ENCODE results near the gene MOB4.
A peak's percentile ranks its signal among the peaks of the same experiment; 100 is the strongest.
"Not testable (repeated sequence)": the region's sequence is repeated elsewhere in the genome, so short reads cannot be mapped to it uniquely, and the experiment has no call there.

The MOB4 gene

DNA sequence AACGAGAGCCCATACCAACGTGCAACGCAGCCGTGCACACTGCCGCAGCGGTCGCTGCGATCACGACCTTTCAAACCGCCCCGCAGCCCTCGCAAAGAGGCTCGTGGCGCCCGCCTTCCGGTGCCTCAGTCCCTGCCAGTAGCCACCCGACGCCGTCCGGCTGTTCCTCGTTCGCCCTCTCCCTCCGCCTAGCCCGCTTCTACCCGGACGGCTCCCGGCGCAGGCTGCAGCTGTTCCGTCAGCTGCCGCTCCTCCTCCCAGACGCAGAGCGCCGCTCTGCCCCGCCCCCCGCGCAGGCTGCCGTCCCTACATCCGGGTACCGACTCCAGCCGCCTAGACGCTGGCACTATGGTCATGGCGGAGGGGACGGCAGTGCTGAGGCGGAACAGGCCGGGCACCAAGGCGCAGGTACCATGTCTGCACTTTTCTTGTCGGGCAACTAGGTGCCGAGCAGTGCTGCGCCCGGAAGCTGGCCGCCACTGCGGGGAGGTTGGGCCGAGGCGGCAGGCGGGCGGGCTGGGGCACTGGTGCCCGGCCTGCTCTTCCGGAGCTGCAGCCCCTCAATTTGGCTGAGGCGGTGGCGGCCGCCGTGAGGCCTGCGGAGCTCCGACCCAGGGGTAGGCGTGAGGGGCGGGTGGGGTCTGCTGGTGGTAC, at the start of gene MOB4:
Gene MOB4 (plus strand): TSS at position 328 of the 654 bp plus-strand sequence. CDS start 21 bp downstream, at position 349.
- DNase-seq (ENCODE audit: low read depth) = peak; percentile 91

DNA sequence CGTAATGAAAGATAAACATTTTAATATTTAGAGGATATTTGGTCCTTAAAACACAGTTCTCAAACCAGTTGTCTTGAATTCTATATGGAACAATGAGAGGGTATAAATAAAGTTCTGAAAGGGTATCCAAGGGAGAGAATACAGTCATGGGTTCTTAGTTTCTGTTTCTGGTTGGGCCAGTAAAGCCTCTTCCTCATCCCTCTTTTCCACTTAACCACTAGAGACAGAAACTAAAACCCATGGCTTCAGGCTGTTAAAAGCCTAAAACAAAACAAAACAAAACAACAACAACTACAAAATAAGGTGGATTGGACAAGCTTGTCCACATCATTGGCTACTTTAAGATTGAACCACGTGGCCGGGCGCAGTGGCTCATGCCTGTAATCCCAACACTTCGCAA, 43.7 kb upstream of the MOB4 start:
- DNase-seq (ENCODE audit: low read depth) = no peak

DNA sequence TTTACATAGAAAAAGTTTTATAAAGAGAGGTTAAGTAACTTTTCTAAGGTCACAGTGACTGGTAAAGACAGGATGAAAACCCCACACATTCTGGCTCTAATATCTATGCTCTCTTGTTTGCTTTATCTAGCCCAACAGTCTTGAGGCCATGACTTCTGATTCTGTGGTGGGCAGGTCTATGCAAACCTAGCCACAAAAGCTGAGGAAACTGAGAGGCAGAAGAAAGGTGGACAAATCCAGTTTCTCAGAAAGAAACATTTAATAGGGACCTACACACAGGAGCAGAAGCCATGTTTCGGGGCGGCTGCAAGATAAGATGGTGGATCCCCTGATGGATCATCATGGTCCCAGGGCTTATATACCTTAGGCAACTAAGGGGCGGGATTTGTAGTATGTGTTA, 38.1 kb upstream of the MOB4 start:
- no peak for DNase-seq (ENCODE audit: low read depth)

DNA sequence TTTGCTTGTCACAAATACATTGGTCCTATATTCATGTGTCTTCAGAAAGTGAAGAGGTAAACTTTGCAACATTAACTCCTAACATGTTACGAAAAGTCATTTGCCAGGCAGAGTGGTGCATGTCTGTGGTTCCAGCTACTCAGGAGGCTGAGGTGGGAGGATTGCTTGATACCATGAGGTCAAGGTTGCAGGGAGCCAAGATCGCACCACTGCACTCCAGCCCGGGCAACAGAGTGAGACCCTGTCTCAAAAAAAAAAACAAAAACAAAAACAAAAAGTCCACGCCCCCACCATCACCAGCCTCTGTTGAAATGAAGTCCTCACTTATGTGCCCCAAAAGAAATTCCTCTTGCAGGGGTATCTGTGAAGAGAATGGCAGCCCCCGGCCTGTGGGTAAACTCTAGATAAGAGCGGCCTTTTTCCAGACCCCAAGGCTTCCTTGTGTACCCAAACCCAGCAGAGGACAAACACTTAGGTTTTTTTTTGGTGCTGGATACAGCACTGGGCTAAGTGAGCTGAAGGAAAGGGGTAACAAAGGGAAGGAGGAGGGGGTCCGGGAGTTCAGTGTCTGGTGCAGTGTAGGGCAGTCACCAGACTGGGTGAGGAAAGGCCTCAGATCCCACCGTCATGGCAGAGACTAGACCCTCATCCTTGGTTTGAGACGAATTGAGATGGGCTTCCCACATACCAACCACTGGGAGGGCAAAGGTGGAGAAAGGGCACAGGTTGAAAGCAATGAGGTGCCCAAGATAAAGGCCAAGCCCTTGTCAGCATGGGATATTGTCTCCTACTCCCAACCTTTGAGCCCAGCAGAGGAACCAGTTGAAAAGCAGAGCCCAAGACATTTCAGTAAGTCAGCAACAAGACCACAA, 35.5 kb upstream of the MOB4 start:
- no peak for DNase-seq (ENCODE audit: low read depth)

DNA sequence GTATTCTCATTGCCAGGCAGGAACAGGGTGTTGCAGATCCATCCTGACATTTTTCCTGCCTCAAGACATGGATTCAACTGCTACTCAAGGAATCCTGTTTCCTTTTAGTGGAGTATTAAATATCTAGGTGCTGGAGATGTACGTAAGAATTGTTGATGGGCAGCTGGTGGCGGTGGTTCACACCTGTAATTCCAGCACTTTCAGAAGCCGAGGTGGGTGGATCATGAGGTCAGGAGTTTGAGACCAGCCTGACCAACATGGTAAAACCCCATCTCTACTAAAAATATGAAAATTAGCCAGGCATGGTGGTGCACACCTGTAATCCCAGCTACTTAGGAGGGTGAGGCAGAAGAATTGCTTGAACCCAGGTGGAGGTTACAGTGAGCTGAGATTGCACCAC, 31.6 kb upstream of the MOB4 start:
- DNase-seq (ENCODE audit: low read depth) = not testable (repeated sequence)

DNA sequence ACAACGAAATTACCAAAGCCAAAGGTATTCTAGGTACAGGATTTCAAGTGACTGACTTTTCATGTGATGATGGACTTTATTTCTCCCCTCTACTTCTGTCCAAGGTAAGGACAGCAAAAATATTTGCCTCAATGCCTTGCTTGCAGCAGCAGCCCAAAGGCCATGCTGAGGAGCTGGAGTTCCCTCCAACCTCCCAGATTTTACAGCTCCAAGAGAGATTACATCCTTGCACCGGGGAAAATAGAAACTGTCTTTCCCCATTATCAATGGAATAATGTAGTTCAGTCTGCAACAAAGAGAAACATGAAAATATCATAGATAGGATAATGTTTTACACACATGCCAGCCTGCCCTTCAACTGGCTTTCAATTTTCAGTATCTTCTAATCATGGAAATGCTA, 29.7 kb upstream of the MOB4 start:
- no peak for DNase-seq (ENCODE audit: low read depth)

DNA sequence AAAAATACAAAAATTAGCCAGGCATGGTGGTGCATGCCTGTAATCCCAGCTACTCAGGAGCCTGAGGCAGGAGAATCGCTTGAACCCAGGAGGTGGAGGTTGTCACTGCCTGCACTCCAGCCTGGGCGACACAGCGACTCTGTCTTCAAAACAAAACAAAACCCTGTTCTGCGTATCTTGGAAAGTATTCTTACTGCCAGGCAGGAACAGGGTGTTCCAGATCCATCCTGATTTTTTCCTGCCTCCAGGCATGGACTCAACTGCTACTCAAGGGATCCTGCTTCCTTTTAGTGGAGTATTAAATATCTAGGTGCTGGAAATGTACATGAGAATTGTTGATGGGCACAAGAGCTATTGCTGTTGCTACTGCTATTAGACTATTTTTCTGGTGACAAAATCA, 28.5 kb upstream of the MOB4 start:
- DNase-seq (ENCODE audit: low read depth) = no peak

DNA sequence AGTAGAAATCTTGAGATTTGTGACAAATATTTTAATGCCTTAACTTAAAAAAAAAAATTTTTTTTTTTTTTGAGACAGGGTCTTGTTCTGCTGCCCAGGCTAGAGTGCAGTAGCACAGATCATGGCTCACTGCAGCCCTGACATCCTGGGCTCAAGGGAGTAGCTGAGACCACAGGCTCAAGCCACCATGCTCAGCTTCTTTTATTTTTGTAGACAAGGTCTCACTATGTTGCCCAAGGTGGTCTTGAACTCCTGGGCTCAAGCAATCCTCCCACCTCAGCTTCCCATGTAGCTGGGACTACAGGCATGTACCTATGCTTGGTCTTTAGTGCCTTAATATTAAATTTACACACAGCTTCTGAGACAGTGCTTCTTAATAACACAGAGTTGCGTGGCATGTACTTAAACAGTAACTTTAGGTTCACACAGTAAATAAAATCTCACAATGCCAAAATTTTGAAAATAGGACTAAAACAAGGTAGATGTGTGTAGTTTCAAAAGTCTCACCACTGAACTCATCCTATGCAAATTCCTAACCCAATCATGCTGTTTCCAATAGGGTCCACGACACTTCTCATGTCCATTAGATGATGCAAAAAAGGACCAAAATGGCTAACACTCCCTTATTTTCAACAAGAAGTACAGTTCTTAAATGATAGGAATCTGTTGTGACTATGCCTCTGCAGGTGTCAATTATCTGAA, 20.3 kb upstream of the MOB4 start:
- no peak for DNase-seq (ENCODE audit: low read depth)

DNA sequence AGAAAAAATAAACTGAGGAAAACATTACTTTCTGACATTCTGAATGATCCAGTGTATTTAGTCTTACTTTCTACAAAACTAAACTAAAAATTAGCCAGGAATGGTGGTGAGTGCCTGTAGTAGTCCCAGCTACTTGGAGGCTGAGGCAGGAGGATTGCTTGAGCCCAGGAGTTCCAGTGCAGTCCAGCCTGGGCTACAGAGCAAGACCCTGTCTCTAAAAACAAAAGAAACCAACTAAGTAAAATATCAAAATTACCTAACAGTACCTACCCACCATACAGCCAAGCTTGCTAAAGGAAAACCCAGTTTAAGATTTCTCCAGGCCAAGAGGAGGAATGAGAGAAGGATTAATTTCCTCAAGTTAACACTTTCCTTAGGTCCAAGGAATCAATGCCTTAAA, 19.2 kb upstream of the MOB4 start:
- DNase-seq (ENCODE audit: low read depth) = no peak

DNA sequence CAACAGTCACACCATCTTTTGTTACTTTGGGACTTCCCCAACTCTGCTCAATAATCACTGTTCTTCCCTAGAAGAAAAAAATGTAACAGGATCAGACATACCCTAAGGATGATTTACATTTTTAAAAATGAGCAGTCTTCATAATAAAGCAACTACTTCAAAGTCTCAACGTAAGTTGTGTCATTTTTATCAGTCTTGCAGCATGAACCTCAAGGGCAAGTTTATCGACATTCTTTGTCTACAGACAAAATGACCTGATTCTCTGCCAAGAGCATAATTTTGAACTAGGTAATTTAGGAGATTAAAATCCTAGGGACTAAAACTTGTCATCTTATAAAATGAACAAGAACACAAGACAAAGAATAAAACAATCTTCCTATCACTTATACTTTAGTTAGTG, 18.5 kb upstream of the MOB4 start:
- no peak for DNase-seq (ENCODE audit: low read depth)

DNA sequence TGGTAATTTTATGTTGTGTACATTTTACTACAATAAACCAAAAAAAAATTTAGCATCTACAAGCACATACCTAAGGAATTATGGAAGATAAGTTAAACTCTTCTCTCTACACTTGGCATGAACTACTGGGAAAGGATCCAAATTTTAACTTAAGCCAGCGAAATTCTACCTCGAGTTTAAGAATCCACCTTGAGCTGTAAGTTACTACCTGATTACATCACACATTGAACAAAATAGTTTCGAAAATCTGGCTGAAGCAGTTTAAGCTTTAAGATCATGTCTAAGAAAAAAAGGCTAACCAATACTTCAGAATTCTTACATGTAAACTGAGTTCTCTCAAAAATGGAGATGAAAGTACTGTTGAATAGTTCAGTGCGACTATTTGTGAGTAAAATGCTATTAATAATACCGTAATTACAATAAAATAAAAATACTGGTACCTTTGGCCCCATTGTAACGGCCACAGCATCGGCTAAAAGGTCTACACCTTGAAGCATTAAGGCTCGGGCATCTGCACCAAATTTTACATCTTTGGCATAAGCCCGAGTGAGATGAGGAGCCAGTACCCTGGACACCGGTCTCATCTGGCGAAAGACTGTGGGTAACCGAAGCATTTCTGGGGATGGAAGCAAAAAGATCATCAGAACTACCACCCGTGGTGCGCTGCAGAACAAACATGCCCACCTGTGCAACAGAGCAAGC, 17.5 kb upstream of the MOB4 start:
- DNase-seq (ENCODE audit: low read depth) = no peak

DNA sequence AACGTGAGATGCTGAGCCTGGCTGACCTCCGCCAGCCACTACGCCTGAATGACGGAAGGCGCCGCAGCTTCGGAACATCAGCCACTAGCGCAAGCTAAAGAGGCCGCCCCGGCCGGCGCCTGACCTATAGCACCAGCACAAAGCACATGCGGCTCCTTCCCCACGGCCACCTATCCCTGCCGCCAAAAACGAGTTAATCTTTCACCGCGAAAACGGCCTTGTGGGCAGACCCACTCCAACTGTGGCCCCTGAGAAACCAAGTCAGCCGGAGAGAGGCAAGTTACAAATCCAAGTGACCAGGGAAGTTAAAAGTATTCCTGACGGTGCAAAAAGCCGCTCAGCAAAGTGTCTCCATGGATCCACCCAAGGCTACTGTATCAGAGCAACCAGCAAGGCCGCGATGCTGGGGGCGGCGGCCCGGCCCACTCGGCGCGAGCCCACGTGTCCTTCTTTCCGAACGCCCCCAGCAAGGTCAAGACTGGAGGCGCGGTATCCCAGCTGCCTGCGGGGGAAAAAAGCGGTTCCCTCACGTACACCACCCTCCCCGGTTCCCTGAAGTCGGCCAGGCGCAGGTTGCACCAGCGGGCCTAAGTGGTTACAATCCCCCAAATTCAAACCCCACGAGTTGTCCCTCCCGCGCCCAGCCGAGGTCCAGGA, 16.8 kb upstream of the MOB4 start:
- peak; percentile 24 for DNase-seq (ENCODE audit: low read depth)

DNA sequence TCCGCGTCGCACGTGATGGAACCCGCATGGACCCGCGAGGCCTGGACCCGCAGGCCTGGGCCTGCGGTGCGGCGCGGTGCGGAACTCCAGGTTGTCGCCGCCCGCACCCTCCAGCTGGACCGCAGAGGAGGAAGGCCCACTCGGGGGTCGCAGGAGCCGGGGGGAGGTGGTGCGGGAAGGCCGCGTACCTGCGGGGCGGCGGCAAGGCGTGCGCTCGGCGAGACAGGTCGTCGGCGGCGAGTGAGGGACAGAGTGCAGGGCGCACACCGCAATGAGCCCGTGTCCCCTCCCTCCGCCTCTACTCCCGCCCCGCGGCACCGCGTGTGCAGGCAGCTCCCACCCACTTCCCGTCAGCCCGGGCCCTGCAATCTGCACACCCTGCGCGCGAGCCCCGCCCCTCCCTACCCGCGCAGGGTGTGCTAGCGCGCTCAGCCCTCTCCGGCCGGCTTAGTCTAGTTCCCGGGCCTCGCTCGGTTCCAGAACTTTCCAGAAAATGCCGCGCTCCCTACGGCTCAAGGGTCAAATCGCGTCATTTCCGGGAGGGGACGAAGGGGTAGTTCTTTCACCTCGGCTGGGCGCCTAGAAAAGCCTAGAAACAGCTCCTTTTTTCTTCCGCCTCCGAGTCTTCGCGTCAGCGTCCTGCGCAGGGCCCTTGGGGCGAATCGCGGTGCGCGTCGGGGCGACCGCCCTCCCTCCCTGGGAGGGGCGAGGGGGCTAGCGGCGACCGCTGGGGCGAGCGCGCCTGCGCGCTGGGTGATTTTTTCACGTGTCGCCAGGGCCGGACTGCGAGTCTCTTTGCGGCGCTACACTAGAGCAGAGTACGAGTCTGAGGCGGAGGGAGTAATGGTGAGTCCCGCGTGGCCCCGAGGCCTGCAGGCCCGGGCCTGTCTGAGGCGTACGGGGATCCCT, 16.0 kb upstream of the MOB4 start, which contains the start of the genes HSPD1 and HSPE1:
Gene HSPD1 (minus strand): TSS at position 247 of the 909 bp plus-strand sequence. CDS start 992 bp downstream, outside the sequence.
Gene HSPE1 (plus strand): TSS at position 786 of the 909 bp plus-strand sequence. CDS start 58 bp downstream, at position 844.
- peak; percentile 96 for DNase-seq (ENCODE audit: low read depth)

DNA sequence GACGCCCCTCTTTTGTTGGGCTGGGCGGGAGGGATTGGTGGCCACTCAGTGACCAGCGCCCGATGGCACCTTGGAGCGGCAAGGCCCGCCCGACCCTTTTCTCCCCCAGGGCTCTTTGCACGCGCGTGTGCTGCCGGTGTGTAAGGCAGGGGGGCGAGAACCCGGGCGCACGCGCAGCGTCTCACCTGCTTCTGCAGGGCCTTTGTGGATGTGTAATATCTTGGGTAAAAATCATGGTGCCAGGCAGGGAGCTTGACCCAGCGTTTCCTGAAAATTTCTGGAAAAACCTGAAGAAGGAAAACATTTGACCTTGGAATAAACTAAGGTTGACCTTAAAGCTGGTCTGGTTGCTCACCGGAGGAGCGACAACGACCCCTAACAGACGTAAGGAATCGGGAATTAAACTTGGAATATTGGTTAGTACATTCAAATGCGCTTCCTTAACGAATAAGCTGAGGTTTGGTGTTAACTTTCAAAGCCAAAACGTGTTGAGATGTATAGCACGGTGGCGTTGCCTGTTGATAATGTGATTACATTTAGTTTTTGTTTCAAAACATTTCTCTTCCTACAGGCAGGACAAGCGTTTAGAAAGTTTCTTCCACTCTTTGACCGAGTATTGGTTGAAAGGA, 15.2 kb upstream of the MOB4 start:
- DNase-seq (ENCODE audit: low read depth) = no peak

DNA sequence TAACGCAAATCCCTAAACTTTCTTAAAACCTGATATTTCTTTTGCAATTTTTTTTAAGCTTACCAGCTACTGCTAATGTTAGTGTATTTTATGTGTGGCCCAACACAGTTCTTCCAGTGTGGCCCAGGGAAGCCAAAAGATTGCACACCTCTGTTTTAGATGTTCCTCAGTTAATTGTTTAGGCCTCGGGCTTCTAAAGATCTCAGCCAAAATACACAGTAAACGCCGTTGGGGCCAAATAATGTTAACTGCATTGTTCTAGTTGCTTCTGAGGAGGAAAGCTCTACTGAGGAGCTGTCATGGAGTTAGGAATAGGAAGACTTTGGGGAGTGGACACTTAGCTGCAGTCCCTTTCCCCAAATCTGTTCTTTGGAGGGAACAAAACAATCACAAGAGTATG, 13.7 kb upstream of the MOB4 start:
- no peak for DNase-seq (ENCODE audit: low read depth)

DNA sequence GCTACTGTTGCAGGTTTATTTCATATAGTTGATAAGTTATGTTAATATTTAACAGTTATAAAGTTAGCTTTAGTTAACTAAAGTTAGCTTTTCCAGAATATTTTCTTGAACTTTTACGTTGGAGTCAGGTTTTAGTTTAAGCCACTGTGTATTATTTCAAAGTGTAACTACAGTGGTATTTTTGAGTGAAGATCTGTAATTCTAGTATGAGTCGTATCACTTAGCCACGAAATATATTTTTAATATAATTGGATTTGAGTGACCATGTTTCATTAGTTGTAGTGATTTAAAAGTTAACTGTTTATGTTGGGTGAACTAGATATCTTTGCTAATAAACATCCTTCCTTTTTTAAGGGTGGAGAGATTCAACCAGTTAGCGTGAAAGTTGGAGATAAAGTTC, 13.2 kb upstream of the MOB4 start:
- DNase-seq (ENCODE audit: low read depth) = no peak

DNA sequence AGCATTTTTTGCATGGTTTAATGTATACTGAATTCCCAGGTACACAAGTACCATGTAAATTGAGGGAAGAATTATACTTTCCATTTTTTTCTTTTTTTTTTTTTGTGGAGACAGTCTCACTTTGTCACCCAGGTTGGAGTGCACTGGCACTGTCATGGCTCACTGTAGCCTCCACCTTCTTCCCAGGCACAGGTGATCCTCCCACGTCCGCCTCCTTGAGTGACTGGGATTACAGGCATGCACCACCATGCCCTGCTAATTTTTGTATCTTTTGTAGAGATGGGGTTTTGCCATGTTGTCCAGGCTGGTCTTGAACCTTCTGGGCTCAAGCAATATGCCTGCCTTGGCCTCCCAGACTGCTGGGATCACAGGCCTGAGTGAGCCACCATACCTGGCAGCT, 11.9 kb upstream of the MOB4 start:
- DNase-seq (ENCODE audit: low read depth) = no peak

DNA sequence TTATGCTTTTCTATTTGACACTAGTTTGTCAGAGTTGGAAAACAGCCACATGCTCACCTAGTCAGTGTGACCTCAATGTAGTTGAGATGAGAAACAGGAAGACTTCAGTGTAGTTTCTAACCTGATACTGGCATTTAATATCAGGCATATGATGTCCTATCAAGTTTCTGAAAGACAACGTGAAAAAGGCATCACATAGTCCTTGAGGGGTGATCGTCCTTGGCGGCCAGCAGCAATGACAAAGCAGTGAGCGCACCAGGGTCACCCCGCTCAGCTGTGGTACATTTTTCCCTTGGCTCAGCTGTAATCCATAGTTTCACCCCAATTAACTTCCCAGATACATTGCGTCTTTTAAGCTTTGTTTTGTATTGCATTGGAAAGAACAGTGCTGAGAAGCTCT, 11.4 kb upstream of the MOB4 start:
- no peak for DNase-seq (ENCODE audit: low read depth)

DNA sequence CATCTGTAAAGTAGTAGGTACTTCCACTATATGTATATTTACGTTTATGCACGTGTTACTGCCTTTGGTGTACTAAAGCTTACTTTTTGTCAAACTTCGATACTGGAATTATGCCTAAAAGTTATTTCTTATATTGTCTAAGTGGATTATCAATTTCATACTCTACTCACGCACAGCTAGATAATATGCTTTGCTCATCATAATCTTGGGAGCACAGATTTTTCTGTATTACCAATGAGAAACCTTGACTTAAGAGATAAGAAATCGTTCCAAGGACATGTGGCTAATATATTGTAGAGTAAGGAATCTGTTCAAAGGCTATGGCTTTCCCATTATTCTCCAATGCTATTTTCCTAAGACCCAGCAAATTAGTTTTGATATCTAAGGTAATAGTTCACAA, 9.2 kb upstream of the MOB4 start:
- DNase-seq (ENCODE audit: low read depth) = no peak

DNA sequence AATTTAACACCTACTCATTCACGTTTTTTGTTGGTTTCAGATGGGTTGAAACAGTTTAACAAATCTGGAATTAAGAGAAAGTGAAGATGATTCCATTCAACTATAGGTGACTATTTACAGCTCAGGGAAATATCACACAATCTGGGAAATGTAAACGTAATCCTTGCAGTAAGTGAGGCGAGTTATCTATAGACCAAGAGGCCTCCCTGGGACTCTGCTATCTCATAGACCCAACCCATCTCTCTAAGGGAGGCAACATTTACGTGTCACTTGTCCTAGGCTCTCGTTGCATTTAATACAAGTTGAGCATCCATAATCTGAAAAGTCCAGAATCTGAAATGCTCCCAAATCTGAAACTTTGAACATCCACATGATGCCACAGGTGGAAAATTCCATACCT, 2.0 kb upstream of the MOB4 start:
- DNase-seq (ENCODE audit: low read depth) = no peak

Data from activated gamma-delta T cell treated with anti-CD3 and anti-CD28 coated beads, Interleukin-2, amount 50 U/mL, for 16 hours (primary cell).